Lung (tissue), 12 donors: ENCODE results near the gene ESPNL. TPM values are rescaled to one million over a fixed set of nuclear protein-coding genes. Genes with fewer than 3 reads are reported as not detected.

ENCODE experiments used
- ATAC-seq: fragments of 200-7000 bp; cut with Tn5 transposase; one replicate; pipeline ENCODE4 v1.9.1; 2020; ENCODE audit warnings: moderate number of reproducible peaks; ENCODE audit not compliant: insufficient read depth, low FRiP score
- DNase-seq, 3 donors: peaks; one replicate each; pipeline ENCODE4 v3.0.0-alpha.2; 2013 to 2017
- H3K27ac ChIP-seq, 2 donors: one replicate each; pipeline ENCODE4 v1.5.1; 2013; ENCODE audit warnings: mild to moderate bottlenecking in 2 of 2, moderate library complexity in 2 of 2, control low read depth in 1 of 2, inconsistent platforms in 1 of 2, low read depth in 1 of 2, low read length in 1 of 2
- H3K27me3 ChIP-seq, 3 donors: one replicate each; pipeline ENCODE4 v1.5.1; 2013; ENCODE audit warnings: low read length in 2 of 3; ENCODE audit not compliant: control insufficient read depth in 3 of 3, insufficient read depth in 3 of 3
- H3K36me3 ChIP-seq, 4 donors: one replicate each; pipeline ENCODE4 v1.5.1; 2013; ENCODE audit warnings: low read length in 4 of 4, mild to moderate bottlenecking in 1 of 4, moderate library complexity in 1 of 4; ENCODE audit not compliant: control insufficient read depth in 4 of 4, insufficient read depth in 4 of 4
- H3K4me1 ChIP-seq, 5 donors: one replicate each; pipeline ENCODE4 v1.5.1; 2013; ENCODE audit warnings: low read length in 5 of 5, mild to moderate bottlenecking in 2 of 5, moderate library complexity in 1 of 5; ENCODE audit not compliant: control insufficient read depth in 5 of 5, insufficient read depth in 5 of 5
- H3K4me3 ChIP-seq: one replicate; pipeline ENCODE4 v1.5.1; 2013; ENCODE audit warnings: mild to moderate bottlenecking, control low read depth, moderate library complexity
- H3K9ac ChIP-seq, 2 donors: one replicate each; pipeline ENCODE4 v1.5.1; 2013; ENCODE audit warnings: low read length in 2 of 2, control low read depth in 1 of 2; ENCODE audit not compliant: insufficient read depth in 1 of 2
- H3K9me3 ChIP-seq, 4 donors: one replicate each; pipeline ENCODE4 v1.5.1; 2013; ENCODE audit warnings: low read length in 3 of 4, mild to moderate bottlenecking in 1 of 4, moderate library complexity in 1 of 4; ENCODE audit not compliant: control insufficient read depth in 4 of 4, insufficient read depth in 3 of 4
- WGBS, 2 donors: extraction: QIAGEN DNeasy Blood & Tissue Kit; methylation state at CpG; one replicate each; pipeline ENCODE4 v1.1.7; 2013; 5-methylcytosine and 5-hydroxymethylcytosine counted together
- polyA plus RNA-seq, 2 donors: library from polyadenylated mRNA; stranded (reverse); fragments of 200-250 nt; gene quantifications; one replicate each; pipeline ENCODE4 v1.2.1, GENCODE V29; 2013
- total RNA-seq, 2 donors: library from RNA; depleted of rRNA in 1 of 2; stranded (reverse); fragments of >200 nt in 1 of 2; gene quantifications; one replicate each; pipeline ENCODE4 v1.2.1, GENCODE V29; 2014 to 2021
- TF ChIP-seq, protein P1 (sequence below): IDR thresholded peaks from 2 replicates; pipeline ENCODE4 v1.5.1; 2012; ENCODE audit warnings: mild to moderate bottlenecking; ENCODE audit errors: control extremely low read depth, extremely low read depth
- donor health status: control.
- donor health status: control.
- donor health status: Bipolar disorder and iron deficiency.
- donor health status: healthy.
- donor health status: DM: yes; HTN: yes; CAD: no.

The ESPNL gene
- total and polyA plus RNA-seq, 4 donors, result 0.07 to 3.0 (median 1.2) TPM

DNA sequence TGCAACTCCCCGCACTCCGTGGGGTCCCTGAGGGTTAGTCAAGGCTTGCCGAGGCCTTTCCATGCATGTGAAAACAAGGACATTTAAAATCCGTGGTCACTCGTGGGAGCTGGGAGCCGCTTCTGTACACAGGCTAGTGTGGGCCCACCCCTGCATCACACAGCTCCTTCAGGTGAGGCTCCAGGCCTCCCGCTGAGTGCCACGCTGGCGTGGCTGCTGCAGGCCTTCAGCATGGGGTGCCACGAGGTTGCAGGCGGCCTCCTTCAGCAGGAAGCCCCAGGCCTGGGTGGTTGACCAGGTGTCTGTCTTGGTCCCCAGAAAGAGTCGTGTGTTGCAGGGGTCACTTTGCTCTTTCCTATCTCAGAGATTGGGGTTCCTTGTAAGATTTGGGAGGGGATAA, 44.9 kb downstream of the ESPNL start:
- DNase-seq, result no peak

DNA sequence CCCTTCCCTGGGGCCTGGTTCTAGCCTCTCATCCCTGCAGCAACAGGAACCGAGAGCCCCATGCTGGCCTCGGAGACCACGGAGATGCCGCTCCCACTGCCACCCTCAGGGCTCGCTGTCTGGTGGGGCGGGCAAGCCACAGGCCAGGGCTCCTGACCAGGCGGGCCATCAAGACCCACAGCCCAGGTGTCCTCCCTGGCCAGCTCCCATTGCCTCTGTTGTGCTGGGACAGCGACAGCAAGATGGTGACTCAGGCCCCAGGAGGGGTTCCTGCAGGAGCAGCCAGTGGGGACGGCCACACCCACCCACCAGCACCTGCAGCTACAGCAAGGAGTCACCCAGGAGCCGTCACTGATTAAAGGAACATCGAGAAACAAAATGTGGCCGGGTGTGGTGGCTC, 45.7 kb downstream of the ESPNL start:
- TF ChIP-seq, protein P1, sequence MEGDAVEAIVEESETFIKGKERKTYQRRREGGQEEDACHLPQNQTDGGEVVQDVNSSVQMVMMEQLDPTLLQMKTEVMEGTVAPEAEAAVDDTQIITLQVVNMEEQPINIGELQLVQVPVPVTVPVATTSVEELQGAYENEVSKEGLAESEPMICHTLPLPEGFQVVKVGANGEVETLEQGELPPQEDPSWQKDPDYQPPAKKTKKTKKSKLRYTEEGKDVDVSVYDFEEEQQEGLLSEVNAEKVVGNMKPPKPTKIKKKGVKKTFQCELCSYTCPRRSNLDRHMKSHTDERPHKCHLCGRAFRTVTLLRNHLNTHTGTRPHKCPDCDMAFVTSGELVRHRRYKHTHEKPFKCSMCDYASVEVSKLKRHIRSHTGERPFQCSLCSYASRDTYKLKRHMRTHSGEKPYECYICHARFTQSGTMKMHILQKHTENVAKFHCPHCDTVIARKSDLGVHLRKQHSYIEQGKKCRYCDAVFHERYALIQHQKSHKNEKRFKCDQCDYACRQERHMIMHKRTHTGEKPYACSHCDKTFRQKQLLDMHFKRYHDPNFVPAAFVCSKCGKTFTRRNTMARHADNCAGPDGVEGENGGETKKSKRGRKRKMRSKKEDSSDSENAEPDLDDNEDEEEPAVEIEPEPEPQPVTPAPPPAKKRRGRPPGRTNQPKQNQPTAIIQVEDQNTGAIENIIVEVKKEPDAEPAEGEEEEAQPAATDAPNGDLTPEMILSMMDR, result no peak
- H3K36me3 ChIP-seq, result no peaks in the 10 kb centered on the region
- no peaks in the 10 kb centered on the region for H3K27me3 ChIP-seq
- WGBS, 2 donors, result 82 to 86% methylated on average over 12 of the region's 12 CpGs
- DNase-seq (no peak), ATAC-seq (no peak)
- H3K27ac ChIP-seq, result no peak overlapping the region
- H3K4me3 ChIP-seq, result no peak overlapping the region
- peaks cover 0 to 17% (median 4%) of the 10 kb centered on the region in 5 donors for H3K4me1 ChIP-seq
- H3K9me3 ChIP-seq, result no peaks in the 10 kb centered on the region
- H3K9ac ChIP-seq, result no peak overlapping the region

More for the DNA sequence above, 44.9 kb downstream of the ESPNL start:
- Histone ChIP-seq H3K27ac (no peak overlapping the region), H3K27me3 (no peaks in the 10 kb centered on the region), H3K9me3 (no peaks in the 10 kb centered on the region), H3K9ac (no peak overlapping the region), H3K4me3 (no peak overlapping the region), H3K4me1 (peaks cover 0 to 17% (median 6%) of the 10 kb centered on the region in 5 donors), H3K36me3 (no peaks in the 10 kb centered on the region)
- TF ChIP-seq, protein P1, result no peak
- no peak for ATAC-seq
- WGBS, 2 donors, result 90 to 91% methylated on average over 12 of the region's 12 CpGs

DNA sequence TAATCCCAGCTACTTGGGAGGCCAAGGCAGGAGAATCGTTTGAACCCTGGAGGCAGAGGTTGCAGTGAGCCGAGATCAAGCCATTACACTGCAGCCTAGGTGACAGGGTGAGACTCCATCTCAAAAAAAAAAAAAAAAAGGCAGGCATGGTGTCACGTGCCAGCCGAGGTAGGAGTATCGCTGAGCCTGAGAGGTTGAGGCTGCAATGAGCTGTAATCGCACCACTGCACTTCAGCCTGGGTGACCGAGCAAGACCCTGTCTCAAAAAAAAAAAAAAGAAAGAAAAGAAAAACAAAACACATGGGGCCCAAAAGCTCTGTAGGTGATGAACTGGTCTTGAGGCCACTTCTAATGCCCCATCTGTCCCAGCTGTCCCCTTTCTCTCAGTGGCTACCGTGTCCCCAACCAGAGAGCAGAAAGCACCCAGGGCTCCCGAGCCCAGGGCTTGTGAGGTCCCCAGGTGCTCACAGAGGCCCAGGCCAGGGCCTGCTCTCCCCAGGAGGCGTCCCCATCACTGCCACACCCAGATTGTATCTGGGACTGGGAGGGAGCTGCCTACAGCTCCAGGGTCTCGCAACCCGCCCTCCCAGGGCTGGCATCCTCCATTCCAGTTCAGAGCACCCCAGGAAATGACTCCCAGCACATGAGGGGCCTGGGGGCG, 46.9 kb downstream of the ESPNL start:
- TF ChIP-seq, protein P1, result no peak
- no peaks in the 10 kb centered on the region for H3K27me3 ChIP-seq
- H3K4me3 ChIP-seq, result no peak overlapping the region
- H3K4me1 ChIP-seq, result peaks cover 0 to 10% (median under 1%) of the 10 kb centered on the region in 5 donors
- H3K36me3 ChIP-seq, result no peaks in the 10 kb centered on the region
- 91% methylated on average over 13 of the region's 13 CpGs for WGBS, 2 donors
- H3K9me3 ChIP-seq, result no peaks in the 10 kb centered on the region
- ATAC-seq (no peak), DNase-seq (no peak)
- no peak overlapping the region for H3K27ac ChIP-seq
- no peak overlapping the region for H3K9ac ChIP-seq

DNA sequence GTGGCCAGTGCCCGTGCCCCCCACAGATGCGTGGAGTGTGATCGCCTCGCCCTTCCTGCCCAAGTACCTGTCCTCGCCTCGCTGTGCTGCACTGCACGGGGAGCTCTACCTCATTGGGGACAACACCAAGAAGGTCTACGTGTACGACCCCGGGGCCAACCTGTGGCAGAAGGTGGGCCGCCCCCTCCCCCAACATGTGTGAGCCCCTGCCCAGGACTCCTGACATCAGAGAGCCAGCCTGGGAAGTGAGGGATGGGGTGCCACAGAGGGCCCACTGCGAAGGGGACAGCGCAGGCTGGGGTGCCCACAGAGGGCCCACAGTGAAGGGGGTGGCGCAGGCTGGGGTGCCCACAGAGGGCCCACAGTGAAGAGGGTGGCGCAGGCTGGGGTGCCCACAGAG, 48.8 kb downstream of the ESPNL start:
- Histone ChIP-seq H3K27me3 (no peaks in the 10 kb centered on the region), H3K27ac (no peak overlapping the region), H3K36me3 (no peaks in the 10 kb centered on the region), H3K4me3 (no peak overlapping the region), H3K4me1 (no peaks in the 10 kb centered on the region), H3K9ac (no peak overlapping the region), H3K9me3 (no peaks in the 10 kb centered on the region)
- no peak for DNase-seq
- TF ChIP-seq, protein P1, result no peak
- no peak for ATAC-seq
- 94 to 95% methylated on average over 14 to 15 of the region's 15 CpGs for WGBS, 2 donors
